ENCODE measurements around the gene TMEM167A.

TMEM167A gene

GRCh38 chr5:83076742-83077661 is at the start of gene TMEM167A, which contains the start of gene XRCC4:
TSS of gene TMEM167A (minus strand) at chr5:83077394. CDS start at chr5:83077323, 71 bp downstream.
TSS of gene XRCC4 (plus strand) at chr5:83077547. CDS start at chr5:83104920, 27,373 bp downstream.
- peak; percentile 74 for DNase-seq (ENCODE audit: low spot score)

- no peak for DNase-seq (ENCODE audit: low spot score)
Observed at GRCh38 chr5:83126501-83126900, 49.3 kb upstream of the TMEM167A start.

GRCh38 chr5:83125560-83125959 is 48.4 kb upstream of the TMEM167A start:
- DNase-seq (ENCODE audit: low spot score) = no peak

- DNase-seq (ENCODE audit: low spot score) = peak; percentile 56
Observed at GRCh38 chr5:83124593-83124992, 47.4 kb upstream of the TMEM167A start.

GRCh38 chr5:83118976-83119375 is 41.8 kb upstream of the TMEM167A start:
- DNase-seq (ENCODE audit: low spot score) = no peak

- no peak for DNase-seq (ENCODE audit: low spot score)
Observed at GRCh38 chr5:83118471-83118870, 41.3 kb upstream of the TMEM167A start.

- no peak for DNase-seq (ENCODE audit: low spot score)
Observed at GRCh38 chr5:83115816-83116215, 38.6 kb upstream of the TMEM167A start.

- no peak for DNase-seq (ENCODE audit: low spot score)
Observed at GRCh38 chr5:83109380-83109779, 32.2 kb upstream of the TMEM167A start.

- DNase-seq (ENCODE audit: low spot score) = no peak
Observed at GRCh38 chr5:83107692-83108420, 30.7 kb upstream of the TMEM167A start.

- DNase-seq (ENCODE audit: low spot score) = no peak
Observed at GRCh38 chr5:83104021-83104420, 26.8 kb upstream of the TMEM167A start.

- DNase-seq (ENCODE audit: low spot score) = no peak
Observed at GRCh38 chr5:83102364-83102980, 25.3 kb upstream of the TMEM167A start.

GRCh38 chr5:83101514-83101913 is 24.3 kb upstream of the TMEM167A start:
- no peak for DNase-seq (ENCODE audit: low spot score)

GRCh38 chr5:83099445-83099844 is 22.3 kb upstream of the TMEM167A start:
- DNase-seq (ENCODE audit: low spot score) = no peak

GRCh38 chr5:83099001-83099400 is 21.8 kb upstream of the TMEM167A start:
- DNase-seq (ENCODE audit: low spot score) = no peak

GRCh38 chr5:83097689-83098231 is 20.6 kb upstream of the TMEM167A start:
- no peak for DNase-seq (ENCODE audit: low spot score)

- no peak for DNase-seq (ENCODE audit: low spot score)
Observed at GRCh38 chr5:83096660-83097339, 19.6 kb upstream of the TMEM167A start.

GRCh38 chr5:83095957-83096539 is 18.9 kb upstream of the TMEM167A start:
- no peak for DNase-seq (ENCODE audit: low spot score)

- DNase-seq (ENCODE audit: low spot score) = no peak
Observed at GRCh38 chr5:83095163-83095956, 18.2 kb upstream of the TMEM167A start.

GRCh38 chr5:83093692-83094091 is 16.5 kb upstream of the TMEM167A start:
- DNase-seq (ENCODE audit: low spot score) = no peak

- DNase-seq (ENCODE audit: low spot score) = no peak
Observed at GRCh38 chr5:83092619-83093018, 15.4 kb upstream of the TMEM167A start.
